ENCODE measurements around the gene COBL.

COBL gene

DNA sequence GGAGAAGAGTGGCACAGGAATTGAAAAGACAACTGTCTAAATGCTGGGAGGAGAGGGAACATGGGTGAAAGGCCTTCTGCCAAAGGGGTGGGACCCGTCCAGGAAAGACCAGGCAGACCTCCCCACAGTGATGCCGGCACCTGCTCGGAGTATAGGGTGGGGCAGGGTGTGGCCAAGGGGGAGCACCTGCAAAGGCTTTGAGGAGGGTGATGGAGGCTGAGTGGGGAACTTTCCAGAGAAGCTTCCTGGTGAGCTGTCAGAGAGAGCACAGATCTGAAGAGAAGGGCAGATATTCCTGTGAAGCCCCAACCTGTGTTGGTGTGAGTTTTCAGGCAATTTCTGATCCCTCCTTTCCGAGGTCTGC, 270.5 kb downstream of the COBL start:
- TF ChIP-seq, protein P1, sequence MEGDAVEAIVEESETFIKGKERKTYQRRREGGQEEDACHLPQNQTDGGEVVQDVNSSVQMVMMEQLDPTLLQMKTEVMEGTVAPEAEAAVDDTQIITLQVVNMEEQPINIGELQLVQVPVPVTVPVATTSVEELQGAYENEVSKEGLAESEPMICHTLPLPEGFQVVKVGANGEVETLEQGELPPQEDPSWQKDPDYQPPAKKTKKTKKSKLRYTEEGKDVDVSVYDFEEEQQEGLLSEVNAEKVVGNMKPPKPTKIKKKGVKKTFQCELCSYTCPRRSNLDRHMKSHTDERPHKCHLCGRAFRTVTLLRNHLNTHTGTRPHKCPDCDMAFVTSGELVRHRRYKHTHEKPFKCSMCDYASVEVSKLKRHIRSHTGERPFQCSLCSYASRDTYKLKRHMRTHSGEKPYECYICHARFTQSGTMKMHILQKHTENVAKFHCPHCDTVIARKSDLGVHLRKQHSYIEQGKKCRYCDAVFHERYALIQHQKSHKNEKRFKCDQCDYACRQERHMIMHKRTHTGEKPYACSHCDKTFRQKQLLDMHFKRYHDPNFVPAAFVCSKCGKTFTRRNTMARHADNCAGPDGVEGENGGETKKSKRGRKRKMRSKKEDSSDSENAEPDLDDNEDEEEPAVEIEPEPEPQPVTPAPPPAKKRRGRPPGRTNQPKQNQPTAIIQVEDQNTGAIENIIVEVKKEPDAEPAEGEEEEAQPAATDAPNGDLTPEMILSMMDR (IDR thresholded peaks at IDR 0.05; ENCODE audit: low read length, missing control alignments), result no peak
- H3K4me3 ChIP-seq (replicated peaks; ENCODE audit: low read depth, low read length), result no peak overlapping the region
- no peak for DNase-seq (ENCODE audit: low read depth)

DNA sequence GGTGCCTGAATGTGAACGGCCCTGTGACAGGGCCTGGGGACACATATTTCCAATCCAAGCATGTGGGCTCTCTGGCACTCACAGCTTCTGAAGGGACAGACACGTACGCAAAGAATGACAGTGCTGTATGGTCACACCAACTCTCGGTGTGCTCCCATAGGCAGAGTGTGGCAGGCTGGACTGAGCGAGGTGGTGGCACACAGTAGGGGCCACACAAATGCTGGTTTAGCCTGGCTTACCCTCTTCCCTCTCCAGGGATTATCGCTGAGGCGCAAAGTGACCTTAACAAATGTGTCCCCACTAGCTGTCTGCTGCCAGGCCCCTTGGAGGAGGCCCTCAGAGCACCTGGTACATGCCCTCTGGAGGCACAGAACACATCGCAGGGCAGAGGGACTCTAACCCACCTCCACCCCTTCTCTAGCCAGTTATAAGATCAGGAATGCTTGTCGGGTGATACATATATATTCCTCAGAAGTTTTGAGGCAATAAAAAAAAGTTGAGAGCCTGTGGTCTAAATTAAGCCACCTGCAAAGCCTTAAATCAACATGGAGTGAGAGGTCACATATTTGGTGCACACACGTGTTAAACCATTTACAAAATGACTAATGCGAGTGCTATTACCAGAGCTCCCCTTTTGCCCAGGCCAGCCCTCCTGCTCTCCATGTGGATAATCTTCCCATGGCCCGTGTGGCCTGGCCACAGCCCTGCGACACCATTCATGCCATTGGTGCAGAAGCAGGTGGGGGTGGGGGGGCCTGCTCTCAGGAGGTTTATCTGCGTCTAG, 271.1 kb downstream of the COBL start:
- DNase-seq (ENCODE audit: low read depth), result peak; percentile 19
- H3K4me3 ChIP-seq (replicated peaks; ENCODE audit: low read depth, low read length), result no peak overlapping the region
- TF ChIP-seq, protein P1 (IDR thresholded peaks at IDR 0.05; ENCODE audit: low read length, missing control alignments), result no peak

DNA sequence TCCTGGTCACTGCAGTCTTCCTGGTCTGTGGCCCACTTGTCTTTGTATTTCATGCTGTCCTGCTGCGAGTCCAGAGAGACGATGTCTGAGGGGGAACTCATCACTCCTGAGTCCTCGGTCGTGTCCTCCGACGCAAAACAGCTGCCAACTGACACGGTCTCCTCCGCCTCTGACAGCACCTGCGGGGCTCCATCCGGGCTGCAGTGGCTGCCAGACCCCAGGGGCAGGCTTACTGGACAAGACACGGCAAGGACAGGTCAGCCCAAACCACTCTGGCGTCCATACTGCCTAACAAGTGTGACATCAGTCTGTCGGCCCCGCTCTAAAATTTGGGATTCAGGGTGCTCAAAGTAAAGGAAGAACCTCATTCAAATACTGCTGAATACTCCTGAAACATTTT, 273.1 kb downstream of the COBL start:
- no peak overlapping the region for H3K4me3 ChIP-seq (replicated peaks; ENCODE audit: low read depth, low read length)
- TF ChIP-seq, protein P1 (IDR thresholded peaks at IDR 0.05; ENCODE audit: low read length, missing control alignments), result no peak
- no peak for DNase-seq (ENCODE audit: low read depth)

DNA sequence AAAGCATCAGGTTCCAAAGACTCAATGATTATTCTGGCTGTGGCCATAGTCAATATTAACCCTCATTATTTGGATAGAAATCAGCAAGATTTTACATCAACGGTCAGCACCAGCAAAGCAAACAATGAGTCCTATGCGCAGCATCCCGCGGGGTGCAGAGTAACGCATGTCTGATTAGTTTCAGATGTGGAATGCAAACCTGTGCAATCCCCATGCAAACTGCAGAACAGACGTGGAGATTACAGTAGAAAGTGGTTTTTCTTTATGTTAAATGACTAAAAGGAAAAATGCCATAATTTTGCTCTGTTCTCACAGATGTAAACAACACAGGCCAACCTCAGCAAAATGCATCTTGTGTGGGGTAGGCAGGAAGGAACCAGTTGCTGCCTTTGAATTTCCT, 275.8 kb downstream of the COBL start:
- H3K4me3 ChIP-seq (replicated peaks; ENCODE audit: low read depth, low read length), result no peak overlapping the region
- TF ChIP-seq, protein P1 (IDR thresholded peaks at IDR 0.05; ENCODE audit: low read length, missing control alignments), result no peak
- DNase-seq (ENCODE audit: low read depth), result no peak

DNA sequence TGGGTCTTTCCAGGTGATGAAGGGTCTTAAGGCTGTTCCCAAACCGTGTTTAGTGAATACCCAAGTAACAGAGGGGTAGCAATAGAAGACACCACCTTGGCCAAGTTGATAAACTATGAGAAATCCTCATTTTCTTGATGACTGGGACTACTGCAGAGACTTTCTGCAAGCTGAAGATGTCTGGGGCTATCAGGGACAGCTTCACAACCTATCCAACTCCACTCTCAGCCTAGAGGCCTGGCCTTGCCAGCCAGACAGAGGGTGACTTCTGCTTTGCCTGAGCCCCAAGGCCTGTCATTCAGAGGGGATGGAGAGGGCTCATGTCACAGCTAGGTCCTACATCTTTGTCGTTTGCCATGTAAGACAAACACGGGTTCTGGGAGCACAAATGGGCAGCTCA, 278.0 kb downstream of the COBL start:
- DNase-seq (ENCODE audit: low read depth), result no peak
- TF ChIP-seq, protein P1 (IDR thresholded peaks at IDR 0.05; ENCODE audit: low read length, missing control alignments), result no peak
- H3K4me3 ChIP-seq (replicated peaks; ENCODE audit: low read depth, low read length), result no peak overlapping the region

DNA sequence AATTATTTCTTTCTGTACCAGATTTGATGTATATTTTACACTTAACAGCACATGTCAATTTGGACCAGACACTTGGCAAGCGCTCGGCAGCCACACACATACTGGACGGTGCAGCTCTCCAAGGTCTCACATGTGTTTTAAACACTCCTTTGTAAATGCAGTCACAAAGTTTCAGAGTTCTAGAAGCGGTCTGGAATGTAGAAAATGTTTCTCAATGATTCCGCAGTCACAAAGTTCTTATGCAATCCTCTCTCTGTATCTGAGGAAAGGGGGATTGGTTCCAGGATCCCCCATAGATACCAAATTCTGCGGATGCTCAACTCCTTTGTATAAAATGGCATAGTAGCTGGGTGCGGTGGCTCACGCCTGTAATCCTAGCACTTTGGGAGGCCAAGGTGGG, 280.9 kb downstream of the COBL start:
- no peak overlapping the region for H3K4me3 ChIP-seq (replicated peaks; ENCODE audit: low read depth, low read length)
- peak; percentile 45 for DNase-seq (ENCODE audit: low read depth)
- TF ChIP-seq, protein P1 (IDR thresholded peaks at IDR 0.05; ENCODE audit: low read length, missing control alignments), result no peak

All from fibroblast of pulmonary artery (primary cell).